B cell (primary cell): ENCODE measurements around the gene LYPD8. TPM values are rescaled to one million over a fixed set of nuclear protein-coding genes. Genes with fewer than 3 reads are reported as not detected.

Experiments
- ATAC-seq: fragments of 200-7000 bp; cut with Tn5 transposase; one replicate; pipeline ENCODE4 v1.10.0; 2021; ENCODE audit warnings: low read depth, mild to moderate bottlenecking, moderate number of reproducible peaks, moderate library complexity
- CTCF ChIA-PET: fragments of 350-600 bp; sonication (Branson Sonifier 250); formaldehyde crosslinking; loops from one replicate; lab custom pipeline; 2021; ENCODE audit warnings: antibody characterized with exemption, inconsistent platforms; lab: Charles Lee
- POLR2A ChIA-PET: fragments of 350-600 bp; sonication (Branson Sonifier 250); formaldehyde crosslinking; loops from one replicate; lab custom pipeline; 2021; ENCODE audit warnings: antibody characterized with exemption; lab: Charles Lee
- DNase-seq: peaks from one replicate; pipeline ENCODE4 v3.0.0; 2013
- H2AFZ ChIP-seq: 2 replicates; pipeline ENCODE4 v1.6.1; 2012; ENCODE audit warnings: mild to moderate bottlenecking, low read depth, low read length; ENCODE audit not compliant: insufficient read depth, poor library complexity, severe bottlenecking
- H3K27ac ChIP-seq, 2 donors: 1 replicate in 1 of 2; 2 replicates in 1 of 2; pipeline ENCODE4 v1.5.1; 2012 to 2013; ENCODE audit warnings: low read length in 2 of 2, mild to moderate bottlenecking in 2 of 2, moderate library complexity in 1 of 2
- H3K27me3 ChIP-seq, 4 experiments: fragments of 200-600 bp in 1 of 4; sonication (generic) in 1 of 4; replicated peaks in 1 of 4; 1 replicate in 2 of 4; 2 replicates in 2 of 4; pipeline versions ENCODE4 v1.6.1 to v1.7.0; 2013 to 2016; ENCODE audit warnings: low read length in 3 of 4, mild to moderate bottlenecking in 2 of 4, mixed read lengths in 1 of 4, moderate library complexity in 1 of 4; ENCODE audit not compliant: insufficient read depth in 4 of 4, control insufficient read depth in 3 of 4; ENCODE audit errors: control extremely low read depth in 1 of 4
- H3K36me3 ChIP-seq, 2 experiments: replicated peaks in 1 of 2; 1 replicate in 1 of 2; 2 replicates in 1 of 2; pipeline versions ENCODE4 v1.6.1 to v1.7.1; 2013; ENCODE audit warnings: low read length in 1 of 2; ENCODE audit not compliant: insufficient read depth in 2 of 2, control insufficient read depth in 1 of 2; ENCODE audit errors: control extremely low read depth in 1 of 2, extremely low read depth in 1 of 2
- H3K4me1 ChIP-seq, 2 donors: fragments of 200-600 bp in 1 of 2; sonication (generic) in 1 of 2; 1 replicate in 1 of 2; 2 replicates in 1 of 2; pipeline versions ENCODE4 v1.5.1 to v1.6.1; 2013 to 2017; ENCODE audit warnings: low read length in 2 of 2; ENCODE audit not compliant: control insufficient read depth in 2 of 2, insufficient read depth in 2 of 2
- H3K4me2 ChIP-seq: replicated peaks from 2 replicates; pipeline ENCODE3; 2012; ENCODE audit warnings: mild to moderate bottlenecking, low read depth, low read length; ENCODE audit not compliant: poor library complexity, severe bottlenecking
- H3K4me3 ChIP-seq, 5 experiments: fragments of 200-600 bp in 1 of 5; sonication (generic) in 1 of 5; 1 replicate in 3 of 5; 2 replicates in 2 of 5; pipeline versions ENCODE4 v1.5.1 to v1.7.0; 2011 to 2016; ENCODE audit warnings: low read length in 4 of 5, mild to moderate bottlenecking in 4 of 5, low read depth in 2 of 5, control low read depth in 1 of 5, moderate library complexity in 1 of 5; ENCODE audit not compliant: insufficient read depth in 1 of 5; ENCODE audit errors: control extremely low read depth in 1 of 5, extremely low read depth in 1 of 5
- H3K79me2 ChIP-seq: fragments of 200-600 bp; sonication (generic); one replicate; pipeline ENCODE4 v1.6.0; 2016; ENCODE audit warnings: low read length; ENCODE audit not compliant: control insufficient read depth, insufficient read depth
- H3K9ac ChIP-seq: fragments of 200-600 bp; sonication (generic); 2 replicates; pipeline ENCODE4 v1.6.1; 2017; ENCODE audit warnings: mild to moderate bottlenecking, low read length, moderate library complexity
- H3K9me3 ChIP-seq, 3 donors: one replicate each; pipeline versions ENCODE4 v1.6.1 to v1.7.1; 2013; ENCODE audit warnings: low read length in 2 of 3; ENCODE audit not compliant: control insufficient read depth in 2 of 3, insufficient read depth in 1 of 3; ENCODE audit errors: control extremely low read depth in 1 of 3
- H4K20me1 ChIP-seq: 2 replicates; pipeline ENCODE4 v1.6.0; 2012; ENCODE audit warnings: mild to moderate bottlenecking, low read length; ENCODE audit not compliant: insufficient read depth, control insufficient read depth, poor library complexity, severe bottlenecking
- H3K27ac Mint-ChIP-seq: one replicate; pipeline ENCODE4 v1.8.0; 2021; ENCODE audit warnings: mixed read lengths
- H3K27me3 Mint-ChIP-seq: one replicate; pipeline ENCODE4 v1.8.0; 2021; ENCODE audit warnings: mixed read lengths
- H3K4me1 Mint-ChIP-seq: one replicate; pipeline ENCODE4 v1.8.0; 2021; ENCODE audit warnings: mixed read lengths
- H3K4me3 Mint-ChIP-seq: one replicate; pipeline ENCODE4 v1.8.0; 2021; ENCODE audit warnings: mixed read lengths
- H3K9me3 Mint-ChIP-seq: one replicate; pipeline ENCODE4 v1.8.0; 2022; ENCODE audit warnings: mixed read lengths; ENCODE audit not compliant: insufficient read depth
- EZH2 ChIP-seq: IDR thresholded peaks from 2 replicates; pipeline ENCODE4 v1.6.1; 2012; ENCODE audit warnings: borderline replicate concordance, low read depth, mild to moderate bottlenecking, moderate library complexity, low read length; ENCODE audit not compliant: insufficient read depth, poor library complexity, severe bottlenecking
- WGBS: methylation state at CpG from one replicate; pipeline ENCODE4 v1.1.5; 2013; ENCODE audit warnings: missing lambda C conversion rate; ENCODE audit not compliant: insufficient coverage; 5-methylcytosine and 5-hydroxymethylcytosine counted together
- intact Hi-C: fragments of 100-400 bp; cut with micrococcal nuclease; formaldehyde crosslinking; loops from one replicate; pipeline ENCODE4 v1.10.0; 2022
- polyA plus RNA-seq: library from polyadenylated mRNA; depleted of rRNA; stranded (reverse); fragments of >200 nt; gene quantifications from 2 replicates; pipeline ENCODE4 v1.2.3, GENCODE V29; 2012
- total RNA-seq, 2 donors: library from RNA; stranded (reverse); fragments of 120-200 nt in 1 of 2; gene quantifications; 1 replicate in 1 of 2; 2 replicates in 1 of 2; pipeline versions ENCODE4 v1.2.3 to v1.2.4, GENCODE V29; 2013 to 2022
- TF ChIP-seq, protein P1 (sequence below): fragments of 200-600 bp; IDR thresholded peaks from one replicate; pipeline ENCODE4 v1.8.0; 2022; ENCODE audit warnings: antibody characterized with exemption, mild to moderate bottlenecking

Gene LYPD8
- total and polyA plus RNA-seq, 2 donors (not counting 1 experiment from before 2014, with no cell fraction given): 0.10 TPM; not detected in 1

- 86% methylated on average over 2 of the region's 3 CpGs for WGBS
- no peak overlapping the region for H3K27ac Mint-ChIP-seq
- no peak for ATAC-seq
- TF ChIP-seq EZH2: no peak
- TF ChIP-seq, protein P1, sequence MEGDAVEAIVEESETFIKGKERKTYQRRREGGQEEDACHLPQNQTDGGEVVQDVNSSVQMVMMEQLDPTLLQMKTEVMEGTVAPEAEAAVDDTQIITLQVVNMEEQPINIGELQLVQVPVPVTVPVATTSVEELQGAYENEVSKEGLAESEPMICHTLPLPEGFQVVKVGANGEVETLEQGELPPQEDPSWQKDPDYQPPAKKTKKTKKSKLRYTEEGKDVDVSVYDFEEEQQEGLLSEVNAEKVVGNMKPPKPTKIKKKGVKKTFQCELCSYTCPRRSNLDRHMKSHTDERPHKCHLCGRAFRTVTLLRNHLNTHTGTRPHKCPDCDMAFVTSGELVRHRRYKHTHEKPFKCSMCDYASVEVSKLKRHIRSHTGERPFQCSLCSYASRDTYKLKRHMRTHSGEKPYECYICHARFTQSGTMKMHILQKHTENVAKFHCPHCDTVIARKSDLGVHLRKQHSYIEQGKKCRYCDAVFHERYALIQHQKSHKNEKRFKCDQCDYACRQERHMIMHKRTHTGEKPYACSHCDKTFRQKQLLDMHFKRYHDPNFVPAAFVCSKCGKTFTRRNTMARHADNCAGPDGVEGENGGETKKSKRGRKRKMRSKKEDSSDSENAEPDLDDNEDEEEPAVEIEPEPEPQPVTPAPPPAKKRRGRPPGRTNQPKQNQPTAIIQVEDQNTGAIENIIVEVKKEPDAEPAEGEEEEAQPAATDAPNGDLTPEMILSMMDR: no peak
- CTCF ChIA-PET: interaction anchor here (1.2 to 5.8 kb wide), 2 partner anchors 18 to 167 kb away, joined by 3 to 40 read pairs; no protein-coding TSS in a partner anchor
- no peak overlapping the region for H3K4me3 Mint-ChIP-seq
- H2AFZ ChIP-seq: no peak overlapping the region
- H3K27ac ChIP-seq: no peak overlapping the region
- no peak overlapping the region for H3K9ac ChIP-seq
- H4K20me1 ChIP-seq: no peaks in the 10 kb centered on the region
- no peaks in the 10 kb centered on the region for H3K36me3 ChIP-seq
- H3K4me3 ChIP-seq: no peak overlapping the region
- H3K27me3 Mint-ChIP-seq: no peaks in the 10 kb centered on the region
- POLR2A ChIA-PET: interaction anchor here (1.2 kb wide), 1 partner anchor 16 kb away, joined by 3 read pairs; no protein-coding TSS in a partner anchor
- peaks cover 54% of the 10 kb centered on the region for H3K4me1 Mint-ChIP-seq
- H3K9me3 ChIP-seq: peaks cover 0 to 4% (median 2%) of the 10 kb centered on the region in 3 donors
- no peaks in the 10 kb centered on the region for H3K9me3 Mint-ChIP-seq
- no peak for DNase-seq
- no peaks in the 10 kb centered on the region for H3K27me3 ChIP-seq
- no peak overlapping the region for H3K4me2 ChIP-seq
- H3K4me1 ChIP-seq: peaks cover 57 to 61% of the 10 kb centered on the region in 2 donors
- intact Hi-C loops: no loop called here
- no peaks in the 10 kb centered on the region for H3K79me2 ChIP-seq
Observed at GRCh38 chr1:248788327-248788726, 32.8 kb upstream of the LYPD8 start.

- H3K9ac ChIP-seq: no peak overlapping the region
- H3K79me2 ChIP-seq: no peaks in the 10 kb centered on the region
- no peak overlapping the region for H2AFZ ChIP-seq
- ChIA-PET CTCF (interaction anchor here (0.8 to 5.8 kb wide), 3 partner anchors 19 to 168 kb away, joined by 3 to 40 read pairs (median 3); no protein-coding TSS in a partner anchor), POLR2A (no interaction called here)
- no peak for ATAC-seq
- WGBS: 83% methylated on average over 3 of the region's 4 CpGs
- H3K4me3 ChIP-seq: no peak overlapping the region
- H3K4me2 ChIP-seq: no peak overlapping the region
- DNase-seq: no peak
- H3K4me1 ChIP-seq: peaks cover 56 to 59% of the 10 kb centered on the region in 2 donors
- intact Hi-C loops: no loop called here
- H3K4me3 Mint-ChIP-seq: no peak overlapping the region
- H3K27me3 ChIP-seq: no peaks in the 10 kb centered on the region
- no peaks in the 10 kb centered on the region for H3K9me3 Mint-ChIP-seq
- TF ChIP-seq EZH2: no peak
- TF ChIP-seq, protein P1: no peak
- no peaks in the 10 kb centered on the region for H3K27me3 Mint-ChIP-seq
- no peak overlapping the region for H3K27ac ChIP-seq
- H3K4me1 Mint-ChIP-seq: peaks cover 52% of the 10 kb centered on the region
- peaks cover 0 to 4% (median 0%) of the 10 kb centered on the region in 3 donors for H3K9me3 ChIP-seq
- H3K27ac Mint-ChIP-seq: no peak overlapping the region
- no peaks in the 10 kb centered on the region for H4K20me1 ChIP-seq
- H3K36me3 ChIP-seq: no peaks in the 10 kb centered on the region
Observed at GRCh38 chr1:248787430-248787829, 31.9 kb upstream of the LYPD8 start.
